HEK293 (cell line): ENCODE results near the gene ACTR1A.
A peak's percentile ranks its signal among the peaks of the same experiment; 100 is the strongest.

Experiments used
- CTCF ChIA-PET: fragments of 350-600 bp; formaldehyde crosslinking; extraction: SDS; loops from one replicate; lab custom pipeline; 2021; ENCODE audit warnings: antibody characterized with exemption; lab: Yijun Ruan, JAX
- POLR2A ChIA-PET: fragments of 300-600 bp; formaldehyde crosslinking; extraction: SDS; loops from one replicate; lab custom pipeline; 2020; ENCODE audit warnings: antibody characterized with exemption, inconsistent platforms; lab: Yijun Ruan, JAX
- H3K27ac ChIP-seq: fragments of 200-500 bp; sonication (Bioruptor generic); 2 replicates; pipeline ENCODE4 v1.5.1; 2014; ENCODE audit warnings: low read depth, low read length, control low read depth, inconsistent platforms; ENCODE audit errors: extremely low read depth
- H3K36me3 ChIP-seq, 2 experiments: fragments of 200-500 bp in 1 of 2; sonication (Bioruptor generic) in 1 of 2; 1 replicate in 1 of 2; 2 replicates in 1 of 2; pipeline ENCODE4 v1.5.1; 2014 to 2017; ENCODE audit warnings: inconsistent platforms in 2 of 2, low read length in 2 of 2; ENCODE audit not compliant: control insufficient read depth in 2 of 2, insufficient read depth in 1 of 2
- H3K4me1 ChIP-seq: fragments of 200-500 bp; sonication (Bioruptor generic); 2 replicates; pipeline ENCODE4 v1.5.1; 2014; ENCODE audit warnings: mild to moderate bottlenecking, low read length, inconsistent platforms; ENCODE audit not compliant: control insufficient read depth, insufficient read depth
- H3K4me3 ChIP-seq: 2 replicates; pipeline ENCODE4 v1.5.1; 2011; ENCODE audit warnings: low read depth, mild to moderate bottlenecking, control low read depth, low read length, moderate library complexity
- H3K9me3 ChIP-seq: fragments of 200-500 bp; sonication (Bioruptor generic); 2 replicates; pipeline ENCODE4 v1.5.1; 2014; ENCODE audit warnings: low read depth, low read length, inconsistent platforms; ENCODE audit not compliant: control insufficient read depth, insufficient read depth
- BCL6B ChIP-seq: fragments of 450-650 bp; formaldehyde crosslinking; IDR thresholded peaks from 2 replicates; pipeline ENCODE4 v1.5.1; 2017; ENCODE audit warnings: missing biosample characterization, missing genetic modification characterization
- HOXA7 ChIP-seq: sonication (generic); formaldehyde crosslinking; IDR thresholded peaks from 2 replicates; pipeline ENCODE4 v1.8.1; 2022; ENCODE audit warnings: missing genetic modification reagents, borderline replicate concordance
- KLF1 ChIP-seq: fragments of 450-650 bp; formaldehyde crosslinking; IDR thresholded peaks from 2 replicates; pipeline ENCODE4 v1.5.1; 2016; ENCODE audit warnings: missing biosample characterization, missing genetic modification characterization
- KLF16 ChIP-seq: fragments of 450-650 bp; formaldehyde crosslinking; IDR thresholded peaks from 2 replicates; pipeline ENCODE4 v1.5.1; 2017; ENCODE audit warnings: missing biosample characterization, missing genetic modification characterization
- TRIM28 ChIP-seq: IDR thresholded peaks from 2 replicates; pipeline ENCODE4 v1.6.1; 2011; ENCODE audit warnings: low read length, control low read depth, borderline replicate concordance
- TSHZ1 ChIP-seq: fragments of 450-650 bp; formaldehyde crosslinking; IDR thresholded peaks from 2 replicates; pipeline ENCODE4 v1.5.1; 2016; ENCODE audit warnings: missing biosample characterization, missing genetic modification characterization, borderline replicate concordance
- ZBTB7A ChIP-seq: fragments of 450-650 bp; formaldehyde crosslinking; IDR thresholded peaks from 2 replicates; pipeline ENCODE4 v1.5.1; 2016; ENCODE audit warnings: low read depth, missing biosample characterization, missing genetic modification characterization
- ZFP41 ChIP-seq: fragments of 450-650 bp; formaldehyde crosslinking; IDR thresholded peaks from 2 replicates; pipeline ENCODE4 v1.5.1; 2016; ENCODE audit warnings: missing biosample characterization, missing genetic modification characterization, borderline replicate concordance
- ZNF24 ChIP-seq: fragments of 450-650 bp; formaldehyde crosslinking; IDR thresholded peaks from 2 replicates; pipeline ENCODE4 v1.5.1; 2016; ENCODE audit warnings: missing biosample characterization, missing genetic modification characterization
- ZNF266 ChIP-seq: fragments of 450-650 bp; formaldehyde crosslinking; IDR thresholded peaks from 2 replicates; pipeline ENCODE4 v1.5.1; 2016; ENCODE audit warnings: missing biosample characterization, missing genetic modification characterization, low read depth
- ZNF302 ChIP-seq: fragments of 450-650 bp; formaldehyde crosslinking; IDR thresholded peaks from 2 replicates; pipeline ENCODE4 v1.5.1; 2016; ENCODE audit warnings: missing biosample characterization, missing genetic modification characterization, low read depth
- ZNF518A ChIP-seq: fragments of 450-650 bp; formaldehyde crosslinking; conservative IDR thresholded peaks from 2 replicates; pipeline ENCODE4 v1.5.1; 2016; ENCODE audit warnings: low read depth, missing biosample characterization, missing genetic modification characterization
- ZNF549 ChIP-seq: fragments of 450-650 bp; IDR thresholded peaks from 2 replicates; pipeline ENCODE4 v1.5.1; 2018; ENCODE audit warnings: missing biosample characterization, missing genetic modification characterization, mild to moderate bottlenecking, inconsistent platforms, moderate library complexity
- ZNF560 ChIP-seq: fragments of 450-650 bp; formaldehyde crosslinking; IDR thresholded peaks from 2 replicates; pipeline ENCODE4 v1.5.1; 2017; ENCODE audit warnings: missing biosample characterization, missing genetic modification characterization, borderline replicate concordance
- ZNF600 ChIP-seq: fragments of 450-650 bp; formaldehyde crosslinking; IDR thresholded peaks from 2 replicates; pipeline ENCODE4 v1.5.1; 2016; ENCODE audit warnings: missing biosample characterization, missing genetic modification characterization
- ZNF610 ChIP-seq: fragments of 450-650 bp; formaldehyde crosslinking; IDR thresholded peaks from 2 replicates; pipeline ENCODE4 v1.5.1; 2016; ENCODE audit warnings: missing biosample characterization, missing genetic modification characterization, borderline replicate concordance
- ZNF658 ChIP-seq: fragments of 450-650 bp; formaldehyde crosslinking; IDR thresholded peaks from 2 replicates; pipeline ENCODE4; 2016; ENCODE audit warnings: missing biosample characterization, missing genetic modification characterization
- ZXDB ChIP-seq: fragments of 450-650 bp; formaldehyde crosslinking; IDR thresholded peaks from 2 replicates; pipeline ENCODE4 v1.5.1; 2016; ENCODE audit warnings: missing biosample characterization, missing genetic modification characterization

Gene ACTR1A

GRCh38 chr10:102468683-102469082 lies 33.8 kb downstream of the ACTR1A start (continued):
- TF ChIP-seq ZNF658 (no peak), ZXDB (no peak)

- H3K27ac ChIP-seq: no peak overlapping the region
- no peaks in the 10 kb centered on the region for H3K9me3 ChIP-seq
- peaks cover 0 to 16% of the 10 kb centered on the region in 2 experiments; a peak in 1 of 3 replicates for H3K36me3 ChIP-seq
- CTCF ChIA-PET: interaction anchor here (0.5 to 3.2 kb wide), 4 partner anchors 11 to 298 kb away, joined by 3 to 8 read pairs (median 3); no protein-coding TSS in a partner anchor
- TF ChIP-seq ZNF302 (tag by site-specific recombination) (no peak), ZNF266 (tag by site-specific recombination) (no peak), KLF16 (no peak), TSHZ1 (tag by site-specific recombination) (no peak), ZNF549 (tag by site-specific recombination) (no peak), KLF1 (tag by site-specific recombination) (peak; percentile 67), ZNF600 (peak; percentile 47; the same call in 1 of the 2 replicates)
- no peaks in the 10 kb centered on the region for H3K4me1 ChIP-seq
- H3K4me3 ChIP-seq: no peak overlapping the region
- POLR2A ChIA-PET: interaction anchor here (0.7 kb wide), 1 partner anchor 12 kb away, joined by 3 read pairs; no protein-coding TSS in a partner anchor
Measured at GRCh38 chr10:102467971-102468438, 34.5 kb downstream of the ACTR1A start.

- ChIA-PET POLR2A (no interaction called here), CTCF (interaction anchor here (1.5 to 3.2 kb wide), 2 partner anchors 11 to 116 kb away, joined by 3 to 8 read pairs; no protein-coding TSS in a partner anchor)
Measured at GRCh38 chr10:102467318-102467717, 35.2 kb downstream of the ACTR1A start.

More at GRCh38 chr10:102467318-102467717, 35.2 kb downstream of the ACTR1A start:
- Histone ChIP-seq H3K9me3 (no peaks in the 10 kb centered on the region), H3K4me3 (no peak overlapping the region), H3K4me1 (no peaks in the 10 kb centered on the region), H3K27ac (no peak overlapping the region), H3K36me3 (peaks cover 0 to 16% of the 10 kb centered on the region in 2 experiments; a peak in 1 of 3 replicates)
- TF ChIP-seq ZNF610 (tag by site-specific recombination) (no peak), BCL6B (tag by site-specific recombination) (no peak), ZNF518A (tag by site-specific recombination) (no peak), TRIM28 (no peak), ZNF560 (no peak), HOXA7 (CRISPR knock-in tag) (no peak), ZNF24 (tag by site-specific recombination) (no peak), ZFP41 (no peak), ZBTB7A (tag by site-specific recombination) (no peak)
